Ectodermal cell (in vitro differentiated cells): ENCODE measurements around the gene GMEB2.

Experiments used
- H3K27ac ChIP-seq: 2 replicates; pipeline ENCODE4 v1.7.0; 2013; ENCODE audit warnings: mild to moderate bottlenecking, low read depth, low read length; ENCODE audit not compliant: insufficient read depth, poor library complexity, severe bottlenecking
- H3K27me3 ChIP-seq: 2 replicates; pipeline ENCODE4 v1.7.0; 2013; ENCODE audit warnings: mild to moderate bottlenecking, low read length; ENCODE audit not compliant: insufficient read depth, control insufficient read depth, poor library complexity, severe bottlenecking
- H3K36me3 ChIP-seq: one replicate; pipeline ENCODE4 v1.7.0; 2013; ENCODE audit warnings: low read length; ENCODE audit not compliant: control insufficient read depth, insufficient read depth
- H3K4me1 ChIP-seq: one replicate; pipeline ENCODE4 v1.7.0; 2013; ENCODE audit warnings: low read length; ENCODE audit not compliant: control insufficient read depth, insufficient read depth
- H3K4me3 ChIP-seq: 2 replicates; pipeline ENCODE4 v1.7.0; 2013; ENCODE audit warnings: low read depth, low read length, control low read depth; ENCODE audit not compliant: insufficient read depth
- H3K9me3 ChIP-seq: 2 replicates; pipeline ENCODE4 v1.7.0; 2013; ENCODE audit warnings: mild to moderate bottlenecking, low read length, moderate library complexity; ENCODE audit not compliant: control insufficient read depth
- WGBS, 2 experiments: methylation state at CpG; one replicate each; pipeline ENCODE4 v1.1.7; 2013; ENCODE audit warnings: missing lambda C conversion rate in 2 of 2; 5-methylcytosine and 5-hydroxymethylcytosine counted together

Gene GMEB2

DNA sequence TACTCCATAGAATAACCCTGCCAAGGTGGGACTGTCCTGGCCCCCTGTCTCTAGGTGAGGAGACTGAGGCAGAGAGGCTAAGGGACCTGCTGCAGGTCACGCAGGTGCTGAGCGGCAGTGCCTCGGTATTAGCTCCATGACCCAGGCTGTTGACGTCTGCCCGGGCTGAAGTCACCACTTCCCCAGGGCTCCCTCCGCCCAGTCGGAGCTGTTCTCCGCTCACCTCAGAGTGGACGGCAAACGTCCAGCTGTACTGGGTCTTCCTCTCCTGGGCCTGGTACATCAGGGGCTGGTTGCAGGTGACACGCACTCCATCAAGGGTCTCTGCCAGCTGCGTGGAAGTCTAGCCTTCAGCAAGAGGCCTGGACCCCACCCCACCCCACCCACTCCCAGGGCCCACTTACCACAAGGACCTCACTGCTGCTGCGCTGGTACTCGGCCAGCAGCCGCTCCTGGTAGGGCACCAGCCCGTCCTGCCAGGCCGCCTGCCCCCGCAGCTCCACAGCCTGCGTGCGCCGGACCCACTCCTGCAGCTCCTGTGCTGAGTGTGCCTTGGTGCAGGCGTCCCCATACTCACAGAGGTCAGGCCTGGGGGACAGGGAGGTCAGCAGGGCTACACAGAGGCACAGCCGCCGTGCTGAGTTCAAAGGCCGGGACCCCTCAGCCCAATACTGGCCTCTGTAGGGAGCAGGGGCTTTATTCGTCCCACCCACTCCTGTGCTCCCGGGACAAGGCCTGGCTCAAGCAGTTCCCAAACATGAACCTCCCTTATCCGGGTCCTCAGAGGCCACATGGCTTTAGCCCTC, 56.4 kb downstream of the GMEB2 start:
- WGBS, 2 experiments: 93 to 94% methylated on average over 28 of the region's 28 CpGs
- H3K36me3 ChIP-seq: no peaks in the 10 kb centered on the region
- H3K27ac ChIP-seq: no peak overlapping the region
- H3K27me3 ChIP-seq: no peaks in the 10 kb centered on the region
- H3K9me3 ChIP-seq: no peaks in the 10 kb centered on the region
- no peak overlapping the region for H3K4me3 ChIP-seq
- H3K4me1 ChIP-seq: peaks cover 6% of the 10 kb centered on the region

DNA sequence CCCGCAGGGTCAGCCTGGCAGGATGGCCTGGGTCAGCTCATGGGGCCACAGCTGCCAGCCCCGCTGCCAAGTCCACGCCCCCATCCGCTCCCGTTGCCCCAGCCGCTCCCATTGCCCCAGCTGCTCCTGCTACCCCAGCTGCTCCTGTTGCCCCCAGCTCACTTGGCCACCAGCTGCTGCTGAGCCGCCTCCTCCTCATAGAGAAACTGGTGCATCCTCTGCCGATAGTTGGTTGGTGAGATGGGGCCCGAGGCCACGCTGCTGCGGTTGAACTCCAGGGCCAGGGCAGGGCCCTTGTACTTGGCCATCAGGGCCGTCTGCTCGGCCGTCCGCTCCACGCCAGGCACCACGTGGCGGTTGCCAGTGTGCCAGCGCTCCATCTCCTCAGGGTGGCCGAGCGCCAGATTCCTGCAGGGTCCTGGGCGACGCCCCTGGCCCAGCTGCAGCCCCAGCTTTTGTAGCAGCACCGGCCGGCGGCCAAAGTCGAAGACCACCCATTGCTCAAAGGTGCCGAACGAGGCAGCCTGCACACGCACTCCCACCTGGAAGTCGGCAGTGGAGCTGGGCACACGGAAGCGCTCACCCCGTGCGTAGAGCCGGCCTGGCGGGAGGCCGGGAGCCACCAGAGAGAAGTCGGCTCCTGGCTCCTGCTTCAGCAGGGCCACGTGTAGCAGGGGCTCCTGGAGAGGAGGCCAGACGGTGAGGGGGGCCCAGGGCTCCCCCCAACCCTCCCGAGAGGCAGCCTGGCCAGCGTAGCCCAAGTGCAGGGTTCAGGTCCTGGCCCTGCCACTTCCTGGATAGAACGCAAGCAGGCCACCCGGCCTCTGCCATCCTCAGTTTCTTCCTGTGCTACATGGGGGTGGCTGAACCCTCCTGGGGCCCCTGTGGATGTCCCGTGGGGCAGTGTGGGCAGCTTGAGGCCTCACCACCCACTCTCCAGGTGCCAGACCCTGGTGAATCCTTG, 57.6 kb downstream of the GMEB2 start:
- Histone ChIP-seq H3K4me1 (peaks cover 1% of the 10 kb centered on the region), H3K36me3 (no peaks in the 10 kb centered on the region), H3K27ac (no peak overlapping the region), H3K27me3 (no peaks in the 10 kb centered on the region), H3K4me3 (no peak overlapping the region), H3K9me3 (no peaks in the 10 kb centered on the region)
- 92 to 93% methylated on average over 46 of the region's 46 CpGs for WGBS, 2 experiments

DNA sequence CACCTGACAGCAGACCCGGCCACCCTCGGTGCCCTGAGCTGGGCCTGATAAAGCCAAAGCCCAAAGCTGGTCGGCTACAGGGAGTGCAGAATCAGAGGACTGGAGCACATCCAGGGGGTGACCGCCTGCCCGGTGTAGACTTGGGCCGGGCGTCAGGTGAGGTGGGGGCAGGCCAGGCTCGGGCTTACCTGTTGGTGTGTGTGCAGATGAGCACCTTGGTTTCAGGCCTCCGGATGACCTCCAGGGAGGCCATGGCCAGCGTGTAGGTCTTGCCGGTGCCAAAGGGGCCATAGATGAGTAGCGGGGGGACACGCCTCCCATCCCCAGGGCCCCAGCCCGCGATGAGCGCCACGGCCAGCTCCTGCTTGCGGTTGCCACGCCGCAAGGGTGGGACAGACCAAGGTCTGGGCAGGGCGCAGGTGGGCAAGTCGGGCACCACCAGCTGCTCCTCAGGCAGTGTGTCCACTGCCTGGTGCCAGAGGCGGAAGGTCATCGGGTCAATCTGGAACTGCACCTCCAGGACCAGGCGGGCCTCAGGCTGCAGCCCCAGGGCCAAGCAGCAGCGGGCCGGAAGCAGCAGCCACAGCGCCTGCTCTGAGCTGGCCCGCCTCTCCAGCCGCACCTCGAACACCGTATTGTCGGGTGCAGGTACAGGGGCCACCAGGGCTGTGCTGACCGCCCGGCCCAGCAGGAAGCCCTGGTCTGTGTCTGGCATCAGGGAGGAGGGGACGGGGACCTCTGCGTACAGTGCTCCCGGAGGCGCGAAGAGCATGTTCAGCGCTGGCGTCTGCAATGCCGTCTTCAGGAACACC, 58.5 kb downstream of the GMEB2 start:
- Histone ChIP-seq H3K4me3 (no peak overlapping the region), H3K4me1 (no peaks in the 10 kb centered on the region), H3K36me3 (no peaks in the 10 kb centered on the region), H3K9me3 (no peaks in the 10 kb centered on the region), H3K27ac (no peak overlapping the region), H3K27me3 (no peaks in the 10 kb centered on the region)
- 95 to 96% methylated on average over 43 of the region's 43 CpGs for WGBS, 2 experiments

GRCh38 chr20:63567386-63568169, 59.3 kb downstream of the GMEB2 start:
- Histone ChIP-seq H3K27ac (no peak overlapping the region), H3K36me3 (no peaks in the 10 kb centered on the region), H3K4me1 (no peaks in the 10 kb centered on the region), H3K9me3 (no peaks in the 10 kb centered on the region), H3K4me3 (no peak overlapping the region), H3K27me3 (no peaks in the 10 kb centered on the region)
- 95% methylated on average over 37 of the region's 37 CpGs for whole genome bisulfite sequencing, 2 experiments

DNA sequence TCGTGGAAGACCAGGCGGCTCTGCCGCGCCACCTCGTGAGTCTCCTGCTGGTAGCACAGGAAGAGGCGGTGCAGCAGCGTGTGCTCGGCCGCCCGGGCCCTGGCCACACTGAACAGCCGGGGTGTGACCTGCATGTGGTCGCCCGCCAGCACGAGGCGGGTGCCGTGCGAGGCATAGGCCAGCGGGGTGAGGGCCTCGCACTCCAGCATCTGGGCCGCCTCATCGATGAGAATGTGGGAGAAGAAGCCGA, 59.8 kb downstream of the GMEB2 start:
- no peaks in the 10 kb centered on the region for H3K9me3 ChIP-seq
- H3K4me3 ChIP-seq: no peak overlapping the region
- WGBS, 2 experiments: 96% methylated on average over 22 of the region's 22 CpGs
- no peak overlapping the region for H3K27ac ChIP-seq
- H3K4me1 ChIP-seq: no peaks in the 10 kb centered on the region
- H3K36me3 ChIP-seq: no peaks in the 10 kb centered on the region
- no peaks in the 10 kb centered on the region for H3K27me3 ChIP-seq

- Histone ChIP-seq H3K27me3 (no peaks in the 10 kb centered on the region), H3K4me1 (no peaks in the 10 kb centered on the region), H3K9me3 (no peaks in the 10 kb centered on the region), H3K4me3 (no peak overlapping the region), H3K27ac (no peak overlapping the region), H3K36me3 (no peaks in the 10 kb centered on the region)
- WGBS, 2 experiments: 91 to 92% methylated on average over 46 of the region's 46 CpGs
Observed at GRCh38 chr20:63566395-63567135, 60.3 kb downstream of the GMEB2 start.

DNA sequence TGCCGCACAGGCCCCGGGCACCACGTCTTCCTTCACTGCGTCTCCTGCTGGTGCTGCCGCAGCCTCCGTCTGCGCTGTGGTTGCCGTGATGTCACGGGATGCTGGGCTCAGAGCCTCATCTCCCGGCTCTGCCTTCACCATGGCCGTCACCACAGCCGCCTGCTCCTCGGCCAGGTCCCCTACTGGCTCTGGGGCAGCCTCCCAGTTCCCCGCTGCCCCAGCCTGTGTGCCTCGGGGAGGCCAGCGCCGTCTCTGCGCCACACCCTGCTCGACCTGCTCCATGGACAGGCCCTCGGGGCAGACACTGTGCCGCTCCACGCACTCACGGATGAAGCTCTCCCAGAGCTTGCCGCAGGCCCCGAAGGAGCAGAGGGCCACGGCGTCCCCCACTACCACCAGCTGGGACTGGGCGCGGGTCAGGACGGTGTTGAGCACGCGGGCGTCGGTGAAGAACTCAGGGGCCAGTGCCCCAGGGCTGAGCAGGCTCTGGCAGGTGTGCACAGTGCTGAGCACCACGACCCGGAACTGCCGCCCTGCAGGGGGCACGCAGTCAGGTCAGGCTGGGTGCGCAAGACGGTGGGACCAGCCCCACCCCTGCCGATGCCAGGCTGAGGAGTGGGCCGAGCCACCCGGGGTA, 61.1 kb downstream of the GMEB2 start:
- no peaks in the 10 kb centered on the region for H3K9me3 ChIP-seq
- no peak overlapping the region for H3K4me3 ChIP-seq
- no peaks in the 10 kb centered on the region for H3K36me3 ChIP-seq
- 95 to 96% methylated on average over 43 of the region's 43 CpGs for WGBS, 2 experiments
- H3K27ac ChIP-seq: no peak overlapping the region
- H3K4me1 ChIP-seq: no peaks in the 10 kb centered on the region
- H3K27me3 ChIP-seq: no peaks in the 10 kb centered on the region

GRCh38 chr20:63565021-63565698, 61.7 kb downstream of the GMEB2 start:
- H3K27me3 ChIP-seq: no peaks in the 10 kb centered on the region
- no peaks in the 10 kb centered on the region for H3K9me3 ChIP-seq
- H3K36me3 ChIP-seq: no peaks in the 10 kb centered on the region
- H3K4me3 ChIP-seq: no peak overlapping the region
- H3K4me1 ChIP-seq: no peaks in the 10 kb centered on the region
- H3K27ac ChIP-seq: no peak overlapping the region
- 96% methylated on average over 61 of the region's 61 CpGs for WGBS, 2 experiments
